22Rv1 (cell line): ENCODE measurements around the gene OR10T2.

Experiments
- CTCF ChIP-seq: fragments of 450-650 bp; IDR thresholded peaks from 2 replicates; pipeline ENCODE4 v1.5.1; 2017; ENCODE audit warnings: mild to moderate bottlenecking
- ZFX ChIP-seq: fragments of 450-650 bp; IDR thresholded peaks from 2 replicates; pipeline ENCODE4 v1.6.1; 2017; ENCODE audit warnings: antibody characterized with exemption, borderline replicate concordance

- TF ChIP-seq CTCF (no peak), ZFX (no peak)
Measured at GRCh38 chr1:158417586-158417985, 18.3 kb upstream of the OR10T2 start.
